Suppressor macrophage treated with lipopolysaccharide for 1 hour (primary cell): ENCODE results near the gene CASD1.

Experiments
- DNase-seq, 3 donors: peaks; one replicate each; pipeline ENCODE4 v3.0.0-alpha.2; 2020 to 2022

Gene CASD1

DNA sequence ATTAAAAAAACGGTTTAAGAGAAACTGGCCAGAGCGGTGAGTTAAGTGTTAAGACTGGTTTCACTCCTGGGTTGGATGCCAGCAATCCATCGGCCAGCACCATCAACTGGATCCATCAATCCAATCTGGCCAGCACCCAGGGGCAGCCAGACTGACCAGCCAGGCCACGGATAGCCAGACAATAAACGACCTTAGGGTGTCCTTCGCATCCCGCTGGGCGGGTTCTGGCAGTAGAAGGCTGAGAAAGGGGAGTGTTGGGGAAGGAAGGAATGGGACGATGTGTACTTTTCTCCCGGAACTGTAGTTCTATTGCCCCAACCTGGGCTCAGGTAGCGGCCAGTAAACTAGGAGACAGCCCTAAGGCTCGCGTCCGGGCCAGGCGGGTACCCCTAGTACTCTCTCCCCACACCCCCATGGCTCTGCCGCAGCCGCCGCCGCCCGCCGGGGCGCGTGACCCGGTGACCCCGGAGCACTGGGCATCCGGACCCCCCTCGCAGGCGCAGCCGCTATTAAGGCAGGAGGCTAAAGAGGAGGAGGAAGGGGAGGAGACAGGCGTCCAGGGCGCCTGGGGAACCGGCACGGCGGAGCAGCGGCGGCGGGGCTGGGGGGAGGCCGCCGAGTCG is at the start of gene CASD1:
CASD1 (plus strand) TSS at position 546 of the 623 bp plus-strand sequence. CDS start 276 bp downstream, outside the sequence.
- peak in 2 of 3 donors; percentile 1 to 7 for DNase-seq

DNA sequence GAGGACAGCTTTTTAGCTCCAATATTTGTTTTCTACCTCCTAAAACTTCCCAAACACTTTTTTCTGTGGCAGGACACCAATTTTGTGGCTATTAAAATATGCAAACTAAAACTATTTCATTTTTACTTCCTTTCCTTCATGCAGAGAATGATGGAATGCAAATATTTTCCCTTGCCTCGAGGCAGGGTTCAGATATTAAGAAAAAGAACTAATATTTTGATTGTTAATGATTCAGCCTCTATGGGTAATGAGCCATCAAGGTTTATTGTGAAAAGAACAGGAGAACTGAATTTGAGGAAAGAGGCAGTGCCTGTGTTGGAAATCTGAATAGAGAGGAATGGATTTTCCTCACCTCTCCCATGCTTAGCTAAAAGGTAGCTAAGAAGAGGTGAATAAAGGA is 43.1 kb upstream of the CASD1 start:
- DNase-seq: no peak

DNA sequence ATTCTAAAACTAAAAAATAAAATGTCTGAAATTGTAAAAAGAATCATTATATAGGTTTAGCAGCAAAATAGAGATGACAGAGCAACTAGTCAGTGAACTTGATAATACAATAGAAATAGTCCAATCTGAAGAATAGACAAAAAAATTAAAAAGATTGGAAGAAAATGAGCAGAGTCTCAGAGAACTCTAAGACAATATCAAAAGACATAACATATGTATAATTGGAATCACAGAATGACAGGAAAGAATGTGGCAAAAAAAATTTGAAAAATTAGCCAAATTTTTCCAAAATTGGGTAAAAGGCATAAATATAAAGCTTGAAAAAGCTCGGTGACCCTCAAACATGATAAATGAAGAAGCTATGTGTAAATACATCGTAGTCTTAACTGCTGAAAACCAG is 38.0 kb upstream of the CASD1 start:
- DNase-seq: no peak

DNA sequence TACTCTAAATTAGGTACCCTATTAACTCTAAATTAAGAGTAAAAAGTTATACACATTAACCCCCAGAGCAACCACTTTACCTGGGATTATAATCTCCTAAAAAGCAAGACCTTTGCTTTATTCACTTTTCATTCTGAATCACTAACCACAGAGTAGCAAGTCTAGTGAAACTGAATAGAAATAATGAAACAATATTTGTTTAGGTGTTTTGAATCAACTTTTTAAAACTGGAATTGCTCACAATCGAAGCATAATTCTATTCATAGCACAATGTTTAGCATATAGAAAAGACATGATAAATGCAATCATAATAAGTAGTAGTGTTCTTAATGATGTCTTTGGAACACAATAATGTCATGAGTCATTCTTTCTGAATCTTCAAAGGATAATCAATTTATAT is 37.0 kb upstream of the CASD1 start:
- no peak for DNase-seq

DNA sequence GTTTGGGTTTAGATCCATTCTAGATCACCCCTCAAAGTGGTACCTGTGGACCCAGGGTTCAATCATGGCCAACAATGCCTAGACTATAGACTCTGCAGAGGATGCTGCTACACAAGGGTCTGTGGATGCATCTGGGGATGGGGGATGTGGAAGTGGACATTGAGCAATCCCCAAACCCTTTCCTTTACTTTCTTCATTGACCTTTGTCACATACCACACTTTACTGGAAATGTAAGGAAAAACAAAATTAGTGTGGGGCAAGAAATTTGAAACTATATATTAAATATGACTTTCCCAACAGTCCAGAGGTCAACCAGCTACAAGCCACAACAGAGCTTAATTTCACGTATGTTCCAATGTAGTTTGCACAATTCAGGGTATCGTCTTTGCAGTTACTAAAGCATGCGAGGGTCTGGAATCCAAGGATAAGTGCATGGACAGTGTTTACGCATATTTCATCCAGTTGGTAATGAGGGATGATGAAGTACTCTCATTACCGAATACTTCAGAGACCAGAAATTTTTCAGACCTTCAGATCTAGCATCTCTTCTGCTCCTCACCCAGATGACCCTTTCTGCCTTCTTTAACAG is 33.3 kb upstream of the CASD1 start:
- no peak for DNase-seq

DNA sequence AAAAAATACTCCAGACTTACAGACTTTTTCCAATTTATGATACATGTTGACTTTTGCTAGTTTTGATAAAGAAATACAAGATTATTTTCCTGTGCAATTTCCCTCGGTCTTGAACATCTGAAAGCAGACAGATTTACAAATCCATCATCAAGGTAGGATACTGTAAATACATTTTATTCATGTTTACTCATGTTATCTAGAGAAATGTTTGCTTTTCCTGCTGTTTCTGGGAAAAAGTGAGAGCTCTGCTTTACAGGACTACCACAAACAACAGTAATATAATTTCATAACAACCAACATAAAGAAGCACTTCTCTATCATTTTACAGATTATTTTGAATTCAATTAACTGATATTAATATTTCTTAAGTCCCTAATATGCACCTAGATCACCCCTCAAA is 31.7 kb upstream of the CASD1 start:
- no peak for DNase-seq

DNA sequence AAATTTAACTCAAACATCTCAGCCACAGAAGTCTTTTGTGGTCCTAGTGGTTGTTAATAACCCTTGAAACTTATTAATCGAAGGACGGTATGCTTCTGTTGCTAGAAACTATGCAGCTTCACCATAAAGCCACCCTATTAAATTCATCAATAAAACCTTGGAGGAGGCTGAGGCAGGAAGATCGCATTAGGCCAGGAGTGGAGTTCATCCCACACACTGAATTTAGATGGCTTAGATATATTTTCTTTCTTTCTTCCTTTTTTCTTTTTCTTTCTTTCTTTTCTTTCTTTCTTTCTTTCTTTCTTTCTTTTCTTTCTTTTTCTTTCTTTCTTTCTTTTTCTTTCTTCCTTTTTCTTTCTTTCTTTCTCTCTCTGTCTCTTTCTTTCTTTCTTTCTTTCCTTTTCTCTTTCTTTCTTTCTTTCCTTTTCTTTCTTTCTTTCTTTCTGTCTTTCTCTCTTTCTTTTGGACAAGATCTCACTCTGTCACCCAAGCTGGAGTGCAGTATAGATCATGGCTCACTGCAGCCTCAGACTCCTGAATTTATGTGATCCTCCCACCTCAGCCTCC is 30.9 kb upstream of the CASD1 start:
- DNase-seq: no peak

DNA sequence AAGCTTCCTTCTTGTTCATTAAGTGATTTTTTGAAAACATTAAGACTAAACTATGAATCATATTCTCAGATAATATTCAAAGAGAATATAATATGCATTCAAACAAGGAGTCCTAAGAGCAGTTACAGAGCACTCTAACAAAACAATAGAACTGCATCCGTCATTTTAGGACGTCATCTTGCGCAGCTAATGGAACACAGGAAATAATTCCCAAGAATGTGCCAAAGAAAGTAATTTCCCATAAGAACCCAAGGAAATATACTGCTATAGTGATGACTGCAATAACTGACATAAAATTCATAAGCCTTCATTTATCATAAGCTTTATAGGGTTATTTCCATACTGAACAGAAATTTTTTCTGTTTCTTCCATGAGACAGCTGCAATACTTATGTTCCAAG is 28.3 kb upstream of the CASD1 start:
- DNase-seq: no peak

DNA sequence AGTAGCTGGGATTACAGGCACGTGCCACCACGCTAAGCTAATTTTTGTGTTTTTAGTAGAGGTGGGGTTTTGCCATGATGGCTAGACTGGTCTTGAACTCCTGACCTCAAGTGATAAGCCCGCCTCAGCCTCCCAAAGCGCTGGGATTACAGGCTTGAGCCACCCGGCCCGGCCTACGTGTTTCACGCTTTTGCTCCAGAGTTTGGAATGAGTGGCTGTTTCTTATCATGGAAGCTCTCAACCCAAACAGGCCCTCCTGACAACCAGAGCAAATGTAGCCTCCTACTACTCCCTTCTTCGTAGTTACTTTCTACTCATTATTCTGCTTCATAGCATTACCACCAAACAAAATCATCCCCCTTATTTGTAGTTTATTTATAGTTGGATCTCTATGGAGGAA is 26.8 kb upstream of the CASD1 start:
- no peak for DNase-seq

DNA sequence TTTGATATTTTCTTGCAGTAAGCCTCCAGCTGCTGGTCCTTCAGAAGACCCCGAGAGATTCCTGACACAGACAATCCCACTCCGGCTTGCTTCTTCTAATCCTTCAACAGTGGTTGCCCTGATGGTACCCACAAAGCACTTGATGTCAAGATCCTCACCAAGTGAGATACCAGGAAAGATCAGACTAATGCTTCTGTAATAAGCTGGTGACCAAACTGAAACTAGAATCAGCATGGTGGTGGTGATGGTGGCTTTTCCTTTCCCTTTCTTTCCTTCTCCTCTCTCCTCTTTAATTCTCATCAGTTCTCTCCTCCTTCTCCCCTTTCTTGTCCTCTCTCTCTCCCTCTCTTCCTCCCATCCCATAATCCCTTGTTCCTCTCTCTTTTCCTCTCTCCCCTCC is 25.8 kb upstream of the CASD1 start:
- DNase-seq: no peak

DNA sequence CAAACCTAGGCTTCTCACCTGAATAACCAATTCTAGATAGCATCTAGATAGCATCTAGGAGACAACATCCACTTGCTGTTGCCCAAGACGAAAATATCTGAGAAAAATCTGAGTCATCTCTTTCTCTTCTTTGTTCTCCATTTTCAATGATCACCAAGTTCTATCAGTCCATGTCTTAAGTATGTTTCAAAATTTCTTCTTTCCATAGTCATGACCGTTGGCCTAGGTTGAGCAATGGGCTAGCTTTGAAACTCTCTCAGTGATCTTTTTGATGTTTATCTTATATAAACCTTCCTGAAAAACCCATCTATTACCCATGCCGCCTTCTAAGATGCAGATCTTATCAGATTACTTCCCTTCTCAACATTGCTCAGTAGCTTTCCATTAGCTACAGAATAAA is 23.4 kb upstream of the CASD1 start:
- DNase-seq: no peak

DNA sequence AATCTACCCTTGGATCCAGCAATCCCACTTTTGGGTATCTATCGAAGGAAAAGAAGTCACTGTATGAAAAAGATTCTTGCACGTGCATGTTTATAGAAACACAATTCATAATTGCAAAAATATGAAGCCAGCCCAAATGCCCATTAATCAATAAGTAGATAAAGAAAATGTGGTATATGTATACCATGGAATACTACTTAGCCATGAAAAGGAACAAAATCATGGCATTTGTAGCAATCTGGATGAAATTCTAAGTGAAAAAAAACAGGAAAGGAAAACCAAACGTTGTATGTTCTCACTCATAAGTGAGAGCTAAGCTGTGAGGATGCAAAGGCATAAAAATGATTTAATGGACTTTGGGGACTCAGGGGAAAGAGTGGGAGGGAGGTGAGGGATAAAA is 18.2 kb upstream of the CASD1 start:
- DNase-seq: no peak

DNA sequence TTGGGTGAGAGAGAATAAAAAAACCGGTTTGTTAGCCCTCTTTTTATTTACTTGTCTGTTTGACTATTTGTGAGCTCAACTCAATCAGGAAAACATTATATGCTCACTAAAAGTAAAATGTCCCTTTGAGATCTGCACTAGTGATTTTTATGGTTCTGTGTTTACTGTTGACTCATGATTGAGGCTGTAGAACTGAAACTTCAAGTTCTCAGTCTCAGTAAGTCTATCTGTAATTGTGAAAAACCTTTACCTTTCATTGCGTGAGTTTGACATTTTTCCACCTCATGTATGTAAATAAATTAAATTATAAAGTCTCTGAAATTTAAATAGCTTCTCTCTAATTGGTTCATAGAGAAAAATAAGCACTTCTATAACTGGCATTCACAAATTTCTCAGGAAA is 17.0 kb upstream of the CASD1 start:
- DNase-seq: no peak

DNA sequence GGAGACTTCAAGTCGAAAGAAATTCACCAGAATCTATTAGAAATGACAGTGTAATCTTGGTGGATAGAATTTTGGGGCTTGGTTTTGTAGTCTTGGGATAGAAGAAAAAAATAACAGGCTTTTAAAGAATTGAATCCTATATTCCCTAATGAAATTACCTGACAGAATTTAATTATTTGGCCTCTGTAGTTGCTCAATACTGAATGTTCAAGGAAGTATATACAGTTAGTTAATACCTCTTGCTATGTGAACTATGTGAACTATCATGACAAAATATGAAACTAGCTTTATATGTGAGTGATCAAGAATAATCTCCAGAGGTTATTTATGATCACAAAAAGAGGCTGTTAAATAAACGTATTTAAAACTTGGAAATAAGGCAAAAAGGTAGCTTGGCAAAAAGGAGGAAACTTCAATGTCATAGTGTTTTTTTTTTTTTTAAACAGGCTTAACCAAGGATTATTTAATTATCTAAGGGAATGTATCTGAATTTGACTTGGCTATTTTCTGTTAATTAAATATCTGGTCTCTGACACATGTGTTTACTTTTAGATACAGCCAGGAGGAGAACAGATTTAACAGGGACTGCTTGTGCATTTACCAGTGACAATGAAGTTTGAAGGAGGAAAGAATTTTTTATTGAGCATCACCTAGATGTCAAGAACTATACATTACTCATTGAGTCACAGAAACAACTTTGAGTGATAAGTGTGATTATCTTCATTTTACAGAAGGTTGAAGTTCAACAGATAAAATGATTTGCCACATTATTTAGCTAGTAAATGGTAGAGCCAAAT is 11.5 kb upstream of the CASD1 start:
- no peak for DNase-seq

DNA sequence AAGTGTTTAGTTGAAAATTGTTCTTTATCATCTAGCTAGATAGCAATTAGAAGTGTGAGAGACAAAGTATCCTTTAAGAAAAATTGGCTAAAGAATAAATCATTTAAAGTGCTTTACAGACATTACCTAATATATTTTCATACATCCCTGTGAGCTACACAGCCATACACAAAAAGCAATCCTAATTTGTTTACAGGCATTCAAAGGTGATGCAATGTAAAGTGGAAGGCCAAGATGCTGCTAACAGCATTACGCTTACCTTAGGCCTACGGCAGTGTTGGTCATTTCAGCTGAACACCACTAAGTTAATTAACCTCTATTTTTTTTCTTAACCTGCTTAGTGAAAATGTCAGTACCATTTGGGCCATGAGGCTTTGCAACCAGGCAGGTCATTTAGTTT is 10.7 kb upstream of the CASD1 start:
- no peak for DNase-seq

DNA sequence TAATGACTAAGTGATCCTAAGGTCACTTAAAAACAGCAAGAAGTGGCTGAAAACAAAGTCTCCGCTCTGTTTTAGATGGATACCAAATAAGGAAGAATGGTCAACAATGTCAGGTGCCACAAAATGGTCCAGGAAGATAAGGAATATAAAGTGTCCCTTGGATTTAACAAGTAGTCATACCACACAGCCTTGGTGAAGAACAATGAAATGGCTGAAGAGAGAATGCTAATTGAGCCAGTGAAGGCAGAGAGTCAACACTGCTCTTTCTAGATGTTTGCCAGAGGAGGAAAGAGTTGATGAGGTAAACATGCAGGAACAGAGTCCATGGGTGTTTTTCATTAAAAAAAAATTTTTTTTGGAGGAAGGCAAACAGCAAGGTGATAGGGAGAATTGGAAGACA is 2.1 kb upstream of the CASD1 start:
- DNase-seq: no peak

DNA sequence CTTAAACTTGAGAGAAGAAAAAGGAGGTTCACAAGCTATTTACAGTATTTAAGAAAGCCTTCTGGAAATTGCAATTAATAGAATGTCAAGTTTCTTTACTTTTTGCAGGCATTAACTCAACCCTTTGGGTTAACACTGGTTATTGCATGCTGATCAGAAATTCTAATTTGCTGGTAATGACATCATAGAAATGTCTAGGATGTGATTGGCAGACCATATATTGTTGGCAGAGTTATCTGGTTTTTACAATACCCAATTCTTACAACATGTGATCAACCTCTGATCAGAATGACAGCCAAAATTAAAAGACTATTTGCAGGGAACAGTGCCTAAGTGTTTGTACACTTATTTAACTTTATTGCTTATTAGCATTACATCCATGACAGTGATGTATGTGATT is 1.6 kb upstream of the CASD1 start:
- no peak for DNase-seq

DNA sequence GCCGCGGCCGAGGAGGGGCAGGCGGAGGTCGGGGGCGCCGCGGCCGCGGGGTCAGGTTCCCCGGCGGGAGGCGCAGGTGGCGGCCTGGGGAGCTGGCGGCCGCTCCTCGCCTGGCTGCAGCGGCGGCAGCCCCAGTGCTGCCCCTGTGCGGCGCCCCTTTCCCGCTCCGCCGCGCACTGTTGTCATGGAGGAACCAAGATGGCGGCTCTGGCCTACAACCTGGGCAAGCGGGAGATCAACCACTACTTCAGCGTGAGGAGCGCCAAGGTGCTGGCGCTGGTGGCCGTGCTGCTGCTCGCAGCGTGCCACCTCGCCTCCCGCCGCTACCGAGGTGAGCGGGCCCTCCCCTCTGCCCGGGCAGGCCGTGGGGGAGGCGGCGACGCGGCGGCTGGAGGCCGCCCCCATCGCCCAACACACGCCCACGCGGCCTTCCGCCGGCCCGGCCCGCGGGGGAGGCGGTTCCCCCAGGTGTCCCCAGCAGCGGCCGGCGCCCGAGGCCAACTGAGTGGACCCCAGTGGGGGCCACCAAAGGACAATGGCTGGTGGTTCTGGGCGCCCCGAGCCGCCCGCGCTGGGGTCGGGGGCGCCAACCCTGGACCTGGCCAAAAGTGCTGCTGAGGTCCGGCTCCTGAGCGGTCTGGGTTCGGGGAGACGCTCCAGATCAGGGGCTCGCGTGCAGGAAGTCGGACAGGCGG is 425 bp downstream of the CASD1 start:
- DNase-seq: peak; percentile 67 to 82 (median 70)

DNA sequence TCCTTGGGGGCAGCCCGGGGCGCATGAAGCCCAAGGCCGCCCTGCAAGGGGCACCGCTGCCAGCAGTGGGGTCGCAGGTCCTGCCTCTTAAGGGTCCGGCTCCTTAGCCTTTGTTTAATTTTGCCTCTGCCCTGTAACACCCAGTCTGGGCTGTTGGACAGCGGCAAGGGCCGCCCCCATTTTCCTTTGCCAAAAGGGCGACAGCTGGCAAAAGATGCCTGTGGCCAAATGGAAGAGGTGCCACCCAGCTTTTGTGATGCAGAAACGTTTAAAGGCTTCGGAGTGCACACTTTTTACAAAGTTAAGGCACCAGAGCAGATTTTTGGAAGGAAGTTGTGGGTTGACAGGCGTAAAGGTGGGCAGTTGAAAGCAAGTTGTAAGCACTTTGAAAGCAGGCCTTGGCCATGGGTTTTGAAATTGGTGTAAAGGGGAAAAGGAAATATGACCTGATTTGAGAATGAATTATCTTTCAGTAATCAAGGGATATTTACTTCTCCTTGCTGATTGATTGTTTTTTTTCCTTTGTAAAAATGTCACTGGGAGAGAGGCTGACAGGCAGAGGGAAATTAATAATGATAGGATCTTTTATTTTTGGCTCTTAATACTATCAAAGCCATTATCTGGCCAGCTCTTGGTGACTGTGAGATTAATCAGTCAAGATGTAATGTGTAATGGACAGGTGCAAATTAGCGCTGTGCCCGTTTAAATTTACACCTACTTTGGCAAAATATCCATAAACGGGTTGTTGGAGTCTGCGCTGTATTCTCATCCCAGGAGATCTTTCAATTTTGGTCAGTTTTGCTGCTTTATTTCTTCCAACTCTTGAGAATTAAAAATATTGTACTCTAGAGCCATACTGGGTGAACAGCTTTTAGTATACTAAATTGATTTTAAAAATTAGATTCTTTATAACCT is 1.2 kb downstream of the CASD1 start:
- DNase-seq: peak; percentile 9 to 25 (median 24)

DNA sequence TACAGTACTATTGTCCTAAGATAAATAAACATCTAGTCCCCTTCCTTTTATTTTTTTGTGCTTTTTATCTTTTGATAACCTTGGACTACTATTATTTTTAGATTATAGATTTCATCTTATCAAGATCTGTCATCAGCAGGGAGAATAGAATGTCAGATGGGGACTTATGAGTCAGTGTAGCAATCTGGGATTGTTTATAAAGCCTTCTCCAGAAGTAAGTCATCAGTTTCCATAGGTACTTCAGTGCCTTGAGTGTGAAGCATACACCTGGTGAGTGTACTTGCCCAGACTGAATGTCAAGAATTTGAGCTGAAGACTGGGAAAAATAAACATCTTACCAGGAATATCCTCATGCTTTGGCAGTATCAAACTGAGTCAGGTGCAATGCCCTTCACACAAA is 2.1 kb downstream of the CASD1 start:
- no peak for DNase-seq

DNA sequence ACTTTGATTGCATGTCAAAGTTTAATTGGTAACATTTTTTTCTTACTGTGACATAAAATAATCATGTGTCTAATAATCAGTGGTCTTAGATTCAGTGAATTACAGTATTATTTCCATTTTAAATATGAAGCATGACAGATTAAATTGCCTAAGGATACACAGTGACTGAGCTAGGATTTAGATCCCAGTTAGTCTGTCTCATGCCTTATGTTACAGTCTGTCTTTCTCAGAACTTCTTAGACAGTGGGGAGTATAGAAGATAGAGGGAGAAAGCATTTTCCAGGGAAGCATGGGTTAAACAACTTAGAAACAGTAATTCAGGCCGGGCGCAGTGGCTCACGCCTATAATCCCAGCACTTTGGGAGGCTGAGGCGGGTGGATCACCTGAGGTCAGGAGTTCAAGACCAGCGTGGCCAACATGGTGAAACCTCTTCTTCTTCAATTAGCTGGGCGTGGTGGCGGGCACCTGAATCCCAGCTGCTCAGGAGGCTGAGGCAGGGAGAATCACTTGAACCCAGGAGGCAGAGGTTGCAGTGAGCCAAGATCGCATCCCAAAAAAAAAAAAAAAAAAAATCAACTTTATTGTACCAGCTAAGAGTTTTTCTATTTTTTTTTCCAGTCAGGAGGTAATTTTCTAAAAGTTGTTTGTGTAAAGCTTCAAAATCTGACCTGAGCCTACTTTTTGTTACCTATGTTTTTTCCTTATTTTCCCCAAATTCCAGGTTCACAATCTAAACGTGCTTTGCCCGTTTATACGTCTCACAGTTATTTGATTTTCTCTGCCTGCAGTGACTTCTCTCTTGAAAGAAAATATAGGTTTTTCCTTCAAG is 3.3 kb downstream of the CASD1 start:
- DNase-seq: no peak

DNA sequence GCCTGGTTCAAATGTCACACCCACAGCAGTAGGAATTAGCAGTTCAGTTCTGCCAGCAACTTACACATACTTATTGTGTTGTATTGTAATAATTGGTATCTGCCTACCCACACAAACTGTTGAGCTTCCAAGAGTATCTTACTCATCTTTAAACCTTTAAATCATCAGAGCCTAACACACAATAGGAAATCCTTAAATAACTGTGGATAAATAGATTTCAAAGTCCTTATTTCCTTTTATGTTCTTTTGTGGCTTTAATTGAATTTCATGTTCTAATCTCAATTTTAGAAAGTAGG is 3.9 kb downstream of the CASD1 start:
- peak in 1 of 3 donors; percentile 1 for DNase-seq
